K562 (cell line): Measurements from ENCODE around the gene RBM18. TPM values are rescaled to one million over a fixed set of nuclear protein-coding genes. Genes with fewer than 3 reads are reported as not detected.

Experiments
- BMI1 ChIP-seq: fragments of 150-350 bp; IDR thresholded peaks from 2 replicates; pipeline ENCODE4 v1.6.1; 2014; ENCODE audit warnings: low read length
- BRCA1 ChIP-seq, 2 experiments: fragments of 450-650 bp in 1 of 2; sonication (generic) in 1 of 2; formaldehyde crosslinking in 1 of 2; IDR thresholded peaks; 2 replicates each; pipeline versions ENCODE4 v1.5.0 to v1.6.1; 2017 to 2020; ENCODE audit warnings: mild to moderate bottlenecking in 1 of 2, missing genetic modification reagents in 1 of 2
- CAMTA2 ChIP-seq: fragments of 250-450 bp; sonication (Bioruptor Pico); conservative IDR thresholded peaks from 2 replicates; pipeline ENCODE4 v1.5.1; 2022
- CBX5 ChIP-seq: IDR thresholded peaks from 2 replicates; pipeline ENCODE4 v1.6.1; 2014; ENCODE audit warnings: low read depth, borderline replicate concordance
- JUND ChIP-seq, 2 experiments: IDR thresholded peaks; 2 replicates in 1 of 2; 3 replicates in 1 of 2; pipeline ENCODE4 v1.6.1; 2011; ENCODE audit warnings: borderline replicate concordance in 2 of 2, low read depth in 2 of 2, low read length in 2 of 2, improper control_type of control experiment in 1 of 2, missing biosample characterization in 1 of 2, missing genetic modification characterization in 1 of 2, missing genetic modification reagents in 1 of 2
- MXI1 ChIP-seq: IDR thresholded peaks from 2 replicates; pipeline ENCODE4 v1.6.1; 2011; ENCODE audit warnings: low read depth, mild to moderate bottlenecking, improper control_type of control experiment, low read length
- NELFE ChIP-seq: IDR thresholded peaks from 2 replicates; pipeline ENCODE4 v1.6.1; 2011; ENCODE audit warnings: mild to moderate bottlenecking; ENCODE audit not compliant: insufficient read depth, insufficient read length
- RFX7 ChIP-seq: fragments of 250-450 bp; sonication (Bioruptor Pico); IDR thresholded peaks from 2 replicates; pipeline ENCODE4 v1.5.1; 2021; ENCODE audit warnings: mild to moderate bottlenecking
- SMARCC2 ChIP-seq: fragments of 450-650 bp; IDR thresholded peaks from 2 replicates; pipeline ENCODE4 v1.6.1; 2017; ENCODE audit warnings: antibody characterized with exemption, moderate library complexity, mild to moderate bottlenecking, low read depth
- SMARCE1 ChIP-seq: fragments of 450-650 bp; IDR thresholded peaks from 2 replicates; pipeline ENCODE4 v1.7.1; 2016; ENCODE audit warnings: mild to moderate bottlenecking
- ZBTB8A ChIP-seq: fragments of 450-650 bp; IDR thresholded peaks from 2 replicates; pipeline ENCODE4 v1.6.1; 2018; ENCODE audit warnings: mild to moderate bottlenecking, moderate library complexity; ENCODE audit not compliant: partially characterized antibody
- ZNF146 ChIP-seq: IDR thresholded peaks from one replicate; pipeline ENCODE4 v1.6.1; 2018; ENCODE audit warnings: missing compliant biosample characterization; ENCODE audit not compliant: unreplicated experiment
- ZNF217 ChIP-seq: sonication (generic); formaldehyde crosslinking; IDR thresholded peaks from 2 replicates; pipeline ENCODE4 v1.8.0; 2022; ENCODE audit warnings: mild to moderate bottlenecking, missing genetic modification reagents
- ZNF436 ChIP-seq: fragments of 250-450, 450-650 bp; sonication (Bioruptor Pico); formaldehyde crosslinking; IDR thresholded peaks from 2 replicates; pipeline ENCODE4 v1.7.0; 2020; ENCODE audit warnings: mild to moderate bottlenecking
- polyA plus RNA-seq, 8 experiments: library from polyadenylated mRNA; depleted of rRNA in 4 of 8; stranded (reverse) in 5 of 8; unstranded in 3 of 8; fragments of >200 nt; fragmentation: Nextera tagmentation in 2 of 8; fragmentation: Illumina TruSeq in 1 of 8; extraction: Ambion mirVana in 2 of 8; extraction: Trizol in 1 of 8; gene quantifications; 2 replicates each; pipeline versions ENCODE4 v1.2.1 to v1.2.3, GENCODE V29; 2011 to 2014; ENCODE audit warnings: inconsistent platforms in 1 of 8, missing spikeins in 1 of 8
- total RNA-seq, 7 experiments: library from RNA; depleted of rRNA in 6 of 7; stranded (reverse); fragments of >200 nt in 6 of 7; fragmentation: Illumina TruSeq in 2 of 7; extraction: Trizol in 2 of 7; gene quantifications; 2 replicates each; pipeline versions ENCODE4 v1.2.1 to v1.2.3, GENCODE V29; 2011 to 2021; ENCODE audit warnings: low replicate concordance in 1 of 7
- TF ChIP-seq, protein P1 (sequence below): fragments of 250-450 bp; sonication (Bioruptor Pico); IDR thresholded peaks from 2 replicates; pipeline ENCODE4 v1.5.0; 2022; ENCODE audit warnings: mild to moderate bottlenecking
- TF ChIP-seq, protein P2 (sequence below), 3 experiments: fragments of 200-800 bp in 1 of 3; fragments of 250-450 bp in 1 of 3; fragments of 450-650 bp in 1 of 3; sonication (Bioruptor Pico) in 1 of 3; sonication (Bioruptor generic) in 1 of 3; formaldehyde crosslinking in 1 of 3; IDR thresholded peaks; 2 replicates each; pipeline versions ENCODE4 v1.6.1 to v1.8.0; 2016 to 2022; ENCODE audit warnings: mild to moderate bottlenecking in 2 of 3, missing genetic modification characterization in 2 of 3, missing compliant biosample characterization in 1 of 3, moderate library complexity in 1 of 3
- TF ChIP-seq, protein P3 (sequence below): IDR thresholded peaks from 3 replicates; pipeline ENCODE4 v1.6.1; 2011; ENCODE audit warnings: borderline replicate concordance, mild to moderate bottlenecking; ENCODE audit not compliant: insufficient read length, insufficient read depth
- TF ChIP-seq, protein P4 (sequence below): fragments of 250-450 bp; sonication (Bioruptor Pico); IDR thresholded peaks from 2 replicates; pipeline ENCODE4 v1.8.0; 2022; ENCODE audit warnings: inconsistent platforms

Gene RBM18
- total and polyA plus RNA-seq, 9 of the 15 experiments (the other 6 are each of a cell fraction or from before 2014, with no cell fraction given), result 7.9 to 86.3 (median 34.0) TPM

DNA sequence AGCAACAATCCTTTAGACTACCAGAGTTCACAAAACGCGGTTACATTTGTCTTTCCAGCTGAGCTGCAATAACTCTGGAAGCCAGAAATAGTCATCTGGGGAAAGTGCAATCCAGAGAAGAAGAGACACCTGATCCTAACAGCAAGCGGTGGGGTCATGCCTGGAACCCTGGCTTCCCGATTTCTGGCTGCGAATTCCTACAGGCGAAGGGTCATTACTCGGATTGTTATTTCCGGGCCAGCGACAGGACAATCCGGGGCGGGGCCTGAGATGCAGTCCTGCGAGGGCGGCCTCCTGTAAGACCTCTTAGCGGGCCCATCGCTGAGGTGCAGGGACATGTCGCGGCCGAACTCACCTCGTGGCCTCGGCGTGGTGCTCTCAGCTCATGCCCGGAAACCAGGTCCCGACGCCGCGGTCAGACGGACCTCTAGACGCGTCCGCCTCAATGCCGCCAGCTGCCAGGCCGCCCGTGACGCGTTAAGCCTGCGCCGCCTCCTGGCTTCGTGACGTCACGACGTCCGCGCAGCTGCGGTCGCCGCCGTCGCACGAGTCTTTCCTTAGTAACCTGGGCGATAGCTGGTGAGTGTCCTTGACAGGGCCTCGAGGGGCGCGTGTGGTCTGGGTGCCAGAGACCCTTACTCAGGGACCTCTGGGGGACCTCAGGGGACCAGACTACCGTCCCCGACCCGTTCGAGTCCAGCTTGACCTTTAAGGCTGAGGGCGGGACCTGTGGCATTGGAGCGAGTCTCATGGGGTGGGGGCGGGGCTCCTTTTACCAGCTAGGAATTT is at the start of gene RBM18, which contains the start of gene MRRF (continued):
- TF ChIP-seq, protein P1, sequence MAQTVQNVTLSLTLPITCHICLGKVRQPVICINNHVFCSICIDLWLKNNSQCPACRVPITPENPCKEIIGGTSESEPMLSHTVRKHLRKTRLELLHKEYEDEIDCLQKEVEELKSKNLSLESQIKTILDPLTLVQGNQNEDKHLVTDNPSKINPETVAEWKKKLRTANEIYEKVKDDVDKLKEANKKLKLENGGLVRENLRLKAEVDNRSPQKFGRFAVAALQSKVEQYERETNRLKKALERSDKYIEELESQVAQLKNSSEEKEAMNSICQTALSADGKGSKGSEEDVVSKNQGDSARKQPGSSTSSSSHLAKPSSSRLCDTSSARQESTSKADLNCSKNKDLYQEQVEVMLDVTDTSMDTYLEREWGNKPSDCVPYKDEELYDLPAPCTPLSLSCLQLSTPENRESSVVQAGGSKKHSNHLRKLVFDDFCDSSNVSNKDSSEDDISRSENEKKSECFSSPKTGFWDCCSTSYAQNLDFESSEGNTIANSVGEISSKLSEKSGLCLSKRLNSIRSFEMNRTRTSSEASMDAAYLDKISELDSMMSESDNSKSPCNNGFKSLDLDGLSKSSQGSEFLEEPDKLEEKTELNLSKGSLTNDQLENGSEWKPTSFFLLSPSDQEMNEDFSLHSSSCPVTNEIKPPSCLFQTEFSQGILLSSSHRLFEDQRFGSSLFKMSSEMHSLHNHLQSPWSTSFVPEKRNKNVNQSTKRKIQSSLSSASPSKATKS (CRISPR knock-in tag), result no peak
- TF ChIP-seq BMI1, result no peak
- peak; percentile 65 for TF ChIP-seq JUND (IDR thresholded peaks at IDR 0.05; ENCODE audit: borderline replicate concordance, low read depth, low read length)
- TF ChIP-seq JUND (tag; IDR thresholded peaks at IDR 0.05; ENCODE audit: borderline replicate concordance, low read depth, low read length), result peak; percentile 28; the same call in 1 of the 3 replicates
- peak; percentile 66 for TF ChIP-seq MXI1
- TF ChIP-seq ZNF217, result no peak
- TF ChIP-seq ZBTB8A, result no peak
- no peak for TF ChIP-seq BRCA1 (IDR thresholded peaks at IDR 0.05)
- TF ChIP-seq BRCA1 (CRISPR knock-in tag; IDR thresholded peaks at IDR 0.05), result no peak
- TF ChIP-seq ZNF146 (CRISPR knock-in tag), result no peak
- no peak for TF ChIP-seq NELFE
- no peak for TF ChIP-seq SMARCC2
- TF ChIP-seq CBX5, result no peak
- TF ChIP-seq SMARCE1, result no peak
- TF ChIP-seq, protein P2, sequence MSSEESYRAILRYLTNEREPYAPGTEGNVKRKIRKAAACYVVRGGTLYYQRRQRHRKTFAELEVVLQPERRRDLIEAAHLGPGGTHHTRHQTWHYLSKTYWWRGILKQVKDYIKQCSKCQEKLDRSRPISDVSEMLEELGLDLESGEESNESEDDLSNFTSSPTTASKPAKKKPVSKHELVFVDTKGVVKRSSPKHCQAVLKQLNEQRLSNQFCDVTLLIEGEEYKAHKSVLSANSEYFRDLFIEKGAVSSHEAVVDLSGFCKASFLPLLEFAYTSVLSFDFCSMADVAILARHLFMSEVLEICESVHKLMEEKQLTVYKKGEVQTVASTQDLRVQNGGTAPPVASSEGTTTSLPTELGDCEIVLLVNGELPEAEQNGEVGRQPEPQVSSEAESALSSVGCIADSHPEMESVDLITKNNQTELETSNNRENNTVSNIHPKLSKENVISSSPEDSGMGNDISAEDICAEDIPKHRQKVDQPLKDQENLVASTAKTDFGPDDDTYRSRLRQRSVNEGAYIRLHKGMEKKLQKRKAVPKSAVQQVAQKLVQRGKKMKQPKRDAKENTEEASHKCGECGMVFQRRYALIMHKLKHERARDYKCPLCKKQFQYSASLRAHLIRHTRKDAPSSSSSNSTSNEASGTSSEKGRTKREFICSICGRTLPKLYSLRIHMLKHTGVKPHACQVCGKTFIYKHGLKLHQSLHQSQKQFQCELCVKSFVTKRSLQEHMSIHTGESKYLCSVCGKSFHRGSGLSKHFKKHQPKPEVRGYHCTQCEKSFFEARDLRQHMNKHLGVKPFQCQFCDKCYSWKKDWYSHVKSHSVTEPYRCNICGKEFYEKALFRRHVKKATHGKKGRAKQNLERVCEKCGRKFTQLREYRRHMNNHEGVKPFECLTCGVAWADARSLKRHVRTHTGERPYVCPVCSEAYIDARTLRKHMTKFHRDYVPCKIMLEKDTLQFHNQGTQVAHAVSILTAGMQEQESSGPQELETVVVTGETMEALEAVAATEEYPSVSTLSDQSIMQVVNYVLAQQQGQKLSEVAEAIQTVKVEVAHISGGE (CRISPR knock-in tag; IDR thresholded peaks at IDR 0.05), result no peak
- TF ChIP-seq ZNF436 (CRISPR knock-in tag), result no peak
- no peak for TF ChIP-seq RFX7 (CRISPR knock-in tag)
- TF ChIP-seq, protein P3, sequence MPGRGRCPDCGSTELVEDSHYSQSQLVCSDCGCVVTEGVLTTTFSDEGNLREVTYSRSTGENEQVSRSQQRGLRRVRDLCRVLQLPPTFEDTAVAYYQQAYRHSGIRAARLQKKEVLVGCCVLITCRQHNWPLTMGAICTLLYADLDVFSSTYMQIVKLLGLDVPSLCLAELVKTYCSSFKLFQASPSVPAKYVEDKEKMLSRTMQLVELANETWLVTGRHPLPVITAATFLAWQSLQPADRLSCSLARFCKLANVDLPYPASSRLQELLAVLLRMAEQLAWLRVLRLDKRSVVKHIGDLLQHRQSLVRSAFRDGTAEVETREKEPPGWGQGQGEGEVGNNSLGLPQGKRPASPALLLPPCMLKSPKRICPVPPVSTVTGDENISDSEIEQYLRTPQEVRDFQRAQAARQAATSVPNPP, result no peak
- TF ChIP-seq CAMTA2 (CRISPR knock-in tag), result no peak
- TF ChIP-seq, protein P4, sequence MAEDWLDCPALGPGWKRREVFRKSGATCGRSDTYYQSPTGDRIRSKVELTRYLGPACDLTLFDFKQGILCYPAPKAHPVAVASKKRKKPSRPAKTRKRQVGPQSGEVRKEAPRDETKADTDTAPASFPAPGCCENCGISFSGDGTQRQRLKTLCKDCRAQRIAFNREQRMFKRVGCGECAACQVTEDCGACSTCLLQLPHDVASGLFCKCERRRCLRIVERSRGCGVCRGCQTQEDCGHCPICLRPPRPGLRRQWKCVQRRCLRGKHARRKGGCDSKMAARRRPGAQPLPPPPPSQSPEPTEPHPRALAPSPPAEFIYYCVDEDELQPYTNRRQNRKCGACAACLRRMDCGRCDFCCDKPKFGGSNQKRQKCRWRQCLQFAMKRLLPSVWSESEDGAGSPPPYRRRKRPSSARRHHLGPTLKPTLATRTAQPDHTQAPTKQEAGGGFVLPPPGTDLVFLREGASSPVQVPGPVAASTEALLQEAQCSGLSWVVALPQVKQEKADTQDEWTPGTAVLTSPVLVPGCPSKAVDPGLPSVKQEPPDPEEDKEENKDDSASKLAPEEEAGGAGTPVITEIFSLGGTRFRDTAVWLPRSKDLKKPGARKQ (CRISPR knock-in tag), result no peak
